Measurements from ENCODE around the gene MAST2.

DNA sequence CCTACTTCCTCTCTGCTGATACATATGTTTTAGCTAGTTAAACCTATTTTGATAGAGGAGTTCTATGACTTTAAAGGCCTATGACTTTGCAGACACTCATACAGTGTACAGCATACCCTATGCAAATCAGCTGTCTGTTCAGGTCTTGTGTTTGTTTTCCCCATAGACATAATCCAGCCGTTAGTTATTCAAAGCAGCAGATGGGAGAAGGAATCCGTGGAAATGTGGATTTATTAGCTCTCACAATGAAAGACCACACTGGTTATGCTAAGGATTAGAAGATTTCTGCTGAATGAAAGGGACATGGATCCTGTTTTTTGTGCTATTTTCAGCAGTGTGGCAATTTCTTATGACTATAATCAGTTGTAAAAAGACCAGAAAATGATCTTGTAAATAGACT, 59.8 kb downstream of the MAST2 start:
- TF ChIP-seq, protein P1, sequence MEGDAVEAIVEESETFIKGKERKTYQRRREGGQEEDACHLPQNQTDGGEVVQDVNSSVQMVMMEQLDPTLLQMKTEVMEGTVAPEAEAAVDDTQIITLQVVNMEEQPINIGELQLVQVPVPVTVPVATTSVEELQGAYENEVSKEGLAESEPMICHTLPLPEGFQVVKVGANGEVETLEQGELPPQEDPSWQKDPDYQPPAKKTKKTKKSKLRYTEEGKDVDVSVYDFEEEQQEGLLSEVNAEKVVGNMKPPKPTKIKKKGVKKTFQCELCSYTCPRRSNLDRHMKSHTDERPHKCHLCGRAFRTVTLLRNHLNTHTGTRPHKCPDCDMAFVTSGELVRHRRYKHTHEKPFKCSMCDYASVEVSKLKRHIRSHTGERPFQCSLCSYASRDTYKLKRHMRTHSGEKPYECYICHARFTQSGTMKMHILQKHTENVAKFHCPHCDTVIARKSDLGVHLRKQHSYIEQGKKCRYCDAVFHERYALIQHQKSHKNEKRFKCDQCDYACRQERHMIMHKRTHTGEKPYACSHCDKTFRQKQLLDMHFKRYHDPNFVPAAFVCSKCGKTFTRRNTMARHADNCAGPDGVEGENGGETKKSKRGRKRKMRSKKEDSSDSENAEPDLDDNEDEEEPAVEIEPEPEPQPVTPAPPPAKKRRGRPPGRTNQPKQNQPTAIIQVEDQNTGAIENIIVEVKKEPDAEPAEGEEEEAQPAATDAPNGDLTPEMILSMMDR (IDR thresholded peaks at IDR 0.05) = no peak
- TF ChIP-seq POLR2A (IDR thresholded peaks at IDR 0.05) = no peak

Data from esophagus squamous epithelium (tissue), 4 donors.